HG03469 (cell line): ENCODE results near the gene SPACA9.

Experiments
- ATAC-seq: cut with Tn5 transposase; IDR thresholded peaks from one replicate; pipeline ENCODE4 v1.9.1; 2021; ENCODE audit warnings: mild to moderate bottlenecking, moderate library complexity, moderate number of reproducible peaks; ENCODE audit not compliant: unreplicated experiment

SPACA9 gene

DNA sequence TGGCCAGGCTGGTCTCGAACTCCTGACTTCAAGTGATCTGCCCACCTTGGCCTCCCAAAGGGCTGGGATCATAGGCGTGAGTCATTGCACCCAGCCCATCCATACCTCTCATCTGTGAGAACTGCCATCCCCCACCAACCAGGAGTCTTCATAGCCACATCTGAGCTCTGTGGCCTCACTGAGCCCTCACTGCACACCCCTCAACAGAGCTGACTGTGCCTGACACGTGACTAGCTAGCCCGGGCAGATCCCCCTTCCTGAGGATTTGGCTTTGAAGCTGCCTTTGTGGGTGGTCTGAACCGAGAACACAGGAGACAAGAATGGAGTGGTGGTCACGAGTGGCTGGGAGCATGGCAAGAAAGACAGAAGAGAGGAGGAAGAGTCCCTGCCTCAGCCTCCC, 16.2 kb upstream of the SPACA9 start:
- ATAC-seq, result no peak

DNA sequence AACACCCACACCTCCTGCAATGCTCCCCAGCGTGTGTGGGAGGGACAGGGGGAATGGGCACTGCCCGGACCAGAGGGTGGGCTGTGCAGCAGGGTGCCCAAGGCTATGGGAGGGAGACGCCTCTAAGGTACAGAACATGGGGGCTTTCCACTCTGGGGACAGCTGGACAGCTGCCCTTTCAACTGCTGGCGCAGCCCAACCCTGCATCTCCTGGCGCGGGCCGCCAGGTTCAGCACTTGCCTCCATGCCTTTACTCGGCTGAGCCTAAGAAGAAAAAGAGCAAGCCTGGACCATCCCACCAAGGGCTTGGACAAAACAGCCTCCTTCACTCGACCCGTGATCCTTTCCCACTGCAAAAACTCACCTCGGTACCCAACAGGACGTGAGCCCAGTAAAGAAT, 15.6 kb upstream of the SPACA9 start:
- ATAC-seq, result no peak

DNA sequence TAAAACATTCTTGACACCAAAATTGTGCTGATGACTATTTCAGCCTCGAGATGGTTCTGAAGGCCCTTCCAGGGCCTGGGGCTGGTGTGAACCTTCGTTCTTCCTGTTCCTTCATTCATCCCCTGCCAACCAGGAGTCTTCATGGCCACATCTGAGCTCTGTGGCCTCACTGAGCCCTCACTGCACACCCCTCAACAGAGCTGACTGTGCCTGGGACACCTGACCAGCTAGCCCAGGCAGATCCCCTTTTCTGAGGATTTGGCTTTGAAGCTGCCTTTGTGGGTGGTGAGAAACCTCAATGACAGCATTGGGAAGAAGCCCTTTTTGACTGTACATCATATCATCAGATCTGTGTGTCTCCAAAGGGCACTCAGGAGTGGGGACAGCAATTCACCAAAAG, 14.4 kb upstream of the SPACA9 start:
- no peak for ATAC-seq

DNA sequence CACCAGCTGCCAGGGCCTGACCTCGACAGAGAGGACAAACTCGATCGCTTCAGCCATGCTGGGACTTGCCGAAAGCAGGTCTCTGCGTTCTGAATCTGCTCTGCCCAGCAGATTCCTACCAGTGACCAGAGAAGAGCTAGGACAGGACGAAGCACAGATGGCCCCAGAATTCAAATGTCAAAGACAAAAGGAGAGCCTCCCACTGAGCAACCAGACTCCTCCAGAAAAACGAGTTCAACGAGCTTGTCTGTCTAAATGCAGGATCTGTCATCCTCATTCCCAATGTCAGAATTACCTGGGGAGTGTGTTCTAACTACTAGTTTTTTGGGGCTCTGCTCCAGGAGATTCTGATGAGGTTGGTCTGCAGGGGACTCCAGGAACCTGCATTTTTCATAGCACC, 14.0 kb upstream of the SPACA9 start:
- no peak for ATAC-seq

DNA sequence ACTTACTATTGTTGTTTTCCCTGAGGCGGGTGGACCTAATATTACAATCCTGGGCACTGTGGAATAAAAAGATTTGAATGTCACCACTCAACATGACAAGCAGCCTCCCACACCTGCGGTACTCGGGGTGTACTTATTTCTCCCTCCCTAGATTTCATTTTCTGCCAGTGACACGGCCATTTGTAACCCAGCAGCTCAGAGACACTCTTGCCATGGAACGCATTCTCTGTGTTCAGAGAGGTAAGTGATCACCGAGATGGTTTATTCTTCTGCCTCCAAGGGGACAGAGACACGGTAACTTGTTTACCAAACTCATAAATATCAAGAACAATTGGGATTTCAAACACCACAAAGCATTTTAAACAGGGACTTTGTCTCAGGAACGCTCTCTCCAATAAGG, 11.8 kb upstream of the SPACA9 start:
- ATAC-seq, result no peak

DNA sequence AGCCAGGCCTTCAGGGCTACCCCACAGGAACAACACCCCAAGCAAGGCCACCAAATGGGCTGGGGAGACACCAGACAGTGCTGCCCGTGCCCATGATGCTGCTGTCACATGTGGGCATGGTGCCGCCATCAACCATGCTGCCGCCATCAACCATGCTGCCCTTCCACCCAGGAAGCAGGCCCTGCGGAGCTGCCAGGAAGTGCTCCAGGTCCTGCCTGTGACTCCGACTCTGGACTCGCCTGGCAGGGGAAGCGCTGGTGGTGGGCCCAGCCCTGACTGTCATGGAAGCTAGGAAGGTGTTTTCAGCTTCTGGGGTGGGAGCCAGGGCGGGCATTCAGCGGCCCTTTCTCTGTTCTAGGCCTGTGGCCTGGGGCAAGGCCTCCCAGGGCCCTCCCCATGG, 9.4 kb upstream of the SPACA9 start:
- no peak for ATAC-seq

DNA sequence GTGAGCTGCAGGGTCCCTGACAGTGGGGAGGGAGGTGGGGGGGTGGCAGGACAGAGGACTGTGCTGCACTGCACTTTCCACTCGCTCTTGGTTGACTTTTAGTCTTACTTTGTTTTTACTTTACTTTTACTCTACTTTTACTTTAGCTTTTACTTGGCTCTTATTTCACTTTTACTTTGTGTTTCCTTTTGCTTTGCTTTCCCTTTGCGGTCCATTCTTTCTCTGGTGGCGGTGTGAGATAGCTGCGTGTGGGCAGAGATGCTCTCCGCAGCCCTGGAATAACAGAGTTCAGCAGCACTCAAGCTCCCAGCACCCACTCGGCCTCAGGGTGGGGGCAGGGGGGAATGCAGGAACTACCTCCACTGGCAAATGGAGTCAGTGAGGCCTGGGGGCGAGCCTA, 5.3 kb upstream of the SPACA9 start:
- no peak for ATAC-seq

DNA sequence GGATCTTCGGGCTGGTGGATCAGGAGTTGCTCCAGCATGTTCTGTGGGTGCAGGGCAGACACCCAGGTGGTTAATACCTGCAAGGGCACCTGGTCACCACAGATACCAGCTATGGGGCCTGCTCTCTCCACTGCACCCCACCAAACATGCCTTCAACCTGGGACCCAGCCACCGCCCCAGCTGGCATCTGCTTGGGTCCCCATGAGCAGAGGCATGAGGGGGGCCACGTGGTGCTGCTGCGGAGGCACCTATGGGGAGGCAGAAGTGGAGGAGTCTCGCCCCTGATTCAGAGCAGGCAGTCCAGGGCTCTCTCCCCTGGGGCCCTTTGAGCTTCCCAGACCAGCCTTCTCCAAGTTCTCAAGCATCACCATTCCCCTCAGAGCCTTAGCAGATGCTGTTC, 3.5 kb upstream of the SPACA9 start:
- ATAC-seq, result no peak

DNA sequence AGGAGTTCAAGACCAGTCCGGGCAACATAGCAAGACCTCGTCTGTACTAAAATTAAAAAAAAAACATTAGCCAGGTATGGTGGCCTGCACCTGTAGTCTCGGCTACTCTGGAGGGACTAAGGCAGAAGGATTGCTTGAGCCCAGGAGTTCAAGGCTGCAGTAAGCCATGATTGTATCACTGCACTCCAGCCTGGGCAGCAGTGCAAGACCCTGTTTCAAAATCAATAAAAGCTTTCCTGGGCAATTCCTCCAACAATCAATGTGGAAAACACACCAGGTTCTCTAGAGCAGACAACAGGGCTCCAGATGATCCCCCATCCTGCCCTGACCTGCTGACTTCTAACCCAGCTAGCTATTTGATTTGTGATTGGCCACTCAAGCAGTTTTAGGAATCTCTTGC, 1.8 kb upstream of the SPACA9 start:
- no peak for ATAC-seq

DNA sequence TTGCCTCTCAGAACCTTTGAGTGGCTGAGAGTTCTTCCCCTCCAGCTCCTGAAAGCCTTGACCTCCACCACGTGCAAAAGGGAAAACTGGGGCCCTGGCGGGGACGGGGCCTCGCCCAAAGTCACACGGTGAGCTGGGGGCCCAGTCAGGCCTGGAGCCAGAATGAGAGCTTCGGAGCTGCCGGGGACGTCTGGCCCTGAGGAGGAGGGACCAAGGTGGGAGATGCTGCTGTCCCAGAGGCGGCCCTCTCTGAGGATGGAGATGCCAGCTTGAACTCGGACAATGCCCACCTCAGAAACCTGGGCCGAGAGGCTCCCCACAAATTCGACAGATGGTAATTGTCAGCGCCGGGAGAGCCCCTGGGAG, 1.3 kb upstream of the SPACA9 start:
- ATAC-seq, result no peak

DNA sequence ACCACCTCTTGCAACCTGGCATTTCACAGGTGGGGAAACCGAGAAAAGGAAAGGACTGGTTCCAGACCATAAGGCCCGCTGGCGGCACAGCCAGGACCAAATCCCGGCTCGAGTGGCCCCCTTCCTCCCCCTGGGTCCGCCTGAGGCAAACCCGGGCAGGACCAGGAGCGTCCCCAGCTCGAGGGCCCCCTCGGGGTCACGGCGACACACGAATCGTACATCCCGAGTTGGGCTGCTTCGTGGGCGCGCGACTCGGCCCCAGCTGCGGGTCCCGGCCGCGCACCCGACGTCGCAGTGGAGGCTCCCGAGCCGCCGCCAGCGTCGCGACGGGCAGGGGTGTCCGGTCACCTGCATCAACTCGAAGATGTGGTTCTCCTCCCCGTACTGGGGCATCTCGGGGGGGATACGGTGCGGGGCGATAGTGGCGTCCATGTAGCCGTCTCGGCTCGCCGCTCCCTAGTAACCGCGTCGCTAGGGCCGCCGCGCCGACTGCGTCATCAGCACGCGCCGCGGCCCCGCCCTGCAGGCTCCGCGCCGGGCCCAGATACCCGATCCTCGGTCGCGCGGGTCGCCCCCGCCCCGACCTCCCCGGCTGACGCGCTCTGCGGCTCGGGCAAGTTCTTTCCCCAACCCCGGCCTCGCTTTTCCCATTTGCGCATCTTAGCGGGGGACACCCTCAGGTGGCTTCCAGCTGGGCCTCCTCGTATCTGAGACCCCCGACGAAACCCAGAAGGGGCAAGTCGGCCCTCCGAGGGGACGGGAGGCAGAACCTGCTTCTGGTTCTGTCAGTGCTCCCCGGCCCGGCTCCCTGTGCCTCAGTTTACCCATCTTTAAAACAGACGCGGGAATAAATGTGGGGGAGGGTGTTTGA, 639 bp upstream of the SPACA9 start, which contains the start of gene AK8:
TSS of gene AK8 (minus strand) at position 461 of the 871 bp plus-strand sequence. CDS start at position 432, 29 bp downstream.
- no peak for ATAC-seq

DNA sequence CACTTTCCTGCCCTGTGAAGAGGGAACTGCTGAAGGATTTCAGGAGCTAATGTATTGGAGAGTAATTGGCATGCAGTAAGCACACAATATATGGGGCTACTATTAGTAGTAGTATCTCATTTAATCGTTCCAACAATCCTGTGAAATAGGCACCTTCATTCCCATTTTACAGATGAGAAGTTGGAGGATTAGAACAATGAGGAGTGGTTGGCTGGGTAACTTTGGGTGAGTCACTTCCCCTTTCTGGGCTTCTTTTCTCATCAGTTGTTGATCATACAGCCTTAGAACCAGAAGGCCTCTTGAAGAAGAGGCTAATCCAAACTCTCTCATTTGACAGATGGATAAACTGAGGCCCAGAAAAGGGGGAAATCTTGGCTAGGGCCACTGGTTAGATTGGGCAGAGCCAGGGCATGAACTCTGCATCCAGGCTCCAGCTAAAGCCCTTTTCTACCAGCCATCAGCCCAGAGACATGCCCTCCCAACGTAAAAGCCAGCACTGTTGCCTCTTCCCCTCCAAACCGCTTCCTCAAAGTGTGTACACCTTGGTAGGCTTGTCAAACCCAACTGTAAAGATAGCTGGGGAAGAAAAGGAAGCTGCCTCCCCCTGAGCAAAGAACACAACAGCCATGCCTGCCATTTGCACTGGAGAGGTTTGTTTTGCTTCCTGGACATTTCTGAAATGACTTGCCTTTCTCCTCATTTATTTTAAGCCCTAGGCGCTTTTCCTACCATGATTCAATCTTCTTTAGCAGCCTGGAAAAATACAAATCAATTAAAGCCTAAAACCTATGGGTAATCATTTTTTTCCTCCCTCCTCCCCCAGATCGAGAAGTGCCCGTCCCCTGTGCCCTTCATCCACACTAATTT, 992 bp downstream of the SPACA9 start:
- no peak for ATAC-seq

DNA sequence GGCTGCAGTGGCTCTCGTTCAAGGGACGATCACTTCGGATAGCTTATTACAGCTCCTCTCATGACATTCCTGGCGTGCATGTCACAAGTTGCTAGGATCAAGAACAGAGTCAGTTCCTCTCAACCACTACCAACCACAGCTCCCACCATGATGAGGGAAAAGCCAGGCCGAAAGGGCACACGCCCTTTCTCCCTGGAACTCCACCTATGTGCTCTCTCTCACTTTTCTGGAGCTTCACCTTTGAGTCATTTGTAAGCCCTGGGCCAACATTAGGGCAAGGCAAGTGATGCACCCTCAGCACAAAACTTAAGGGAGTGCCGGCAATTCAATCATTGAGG, 1.6 kb downstream of the SPACA9 start:
- no peak for ATAC-seq

DNA sequence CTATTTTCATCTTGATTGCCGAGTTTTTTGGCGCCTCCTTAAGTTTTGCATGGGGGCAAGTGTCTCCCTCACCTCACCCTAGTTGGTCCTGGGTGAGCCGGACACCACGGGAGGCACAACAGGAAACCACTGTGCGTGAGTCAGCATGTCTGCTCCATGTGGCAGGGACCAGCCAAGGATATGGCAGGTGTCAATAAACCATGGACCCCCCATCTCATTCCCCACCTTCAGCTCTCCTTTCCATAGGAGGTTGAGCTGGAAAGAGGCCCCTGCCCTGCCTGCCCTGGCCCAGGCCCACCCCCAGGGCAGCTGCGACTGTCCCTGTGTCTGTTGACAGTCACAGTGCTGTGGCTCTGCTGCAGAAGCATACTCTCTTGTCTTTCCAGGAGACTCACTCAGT, 3.1 kb downstream of the SPACA9 start:
- no peak for ATAC-seq

DNA sequence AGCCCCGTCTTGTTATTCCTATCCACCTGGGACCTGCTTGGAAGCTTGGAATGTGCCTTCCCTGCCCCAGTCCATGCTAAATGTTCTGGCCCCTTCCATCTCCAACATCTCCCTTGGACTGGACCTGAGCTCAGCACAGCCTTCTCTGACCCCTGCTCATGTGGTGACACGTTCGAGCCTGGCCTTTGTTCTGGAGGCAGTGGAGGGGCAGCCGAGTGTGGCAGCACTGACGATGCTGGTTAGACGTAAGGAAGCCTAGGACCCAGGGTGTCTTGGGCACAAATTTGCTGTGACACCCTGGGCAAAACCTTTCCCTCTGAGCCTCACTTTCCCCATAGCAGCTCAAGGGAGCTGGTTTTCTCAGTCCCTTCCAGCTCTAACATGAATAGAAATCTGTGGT, 3.9 kb downstream of the SPACA9 start:
- ATAC-seq, result no peak

DNA sequence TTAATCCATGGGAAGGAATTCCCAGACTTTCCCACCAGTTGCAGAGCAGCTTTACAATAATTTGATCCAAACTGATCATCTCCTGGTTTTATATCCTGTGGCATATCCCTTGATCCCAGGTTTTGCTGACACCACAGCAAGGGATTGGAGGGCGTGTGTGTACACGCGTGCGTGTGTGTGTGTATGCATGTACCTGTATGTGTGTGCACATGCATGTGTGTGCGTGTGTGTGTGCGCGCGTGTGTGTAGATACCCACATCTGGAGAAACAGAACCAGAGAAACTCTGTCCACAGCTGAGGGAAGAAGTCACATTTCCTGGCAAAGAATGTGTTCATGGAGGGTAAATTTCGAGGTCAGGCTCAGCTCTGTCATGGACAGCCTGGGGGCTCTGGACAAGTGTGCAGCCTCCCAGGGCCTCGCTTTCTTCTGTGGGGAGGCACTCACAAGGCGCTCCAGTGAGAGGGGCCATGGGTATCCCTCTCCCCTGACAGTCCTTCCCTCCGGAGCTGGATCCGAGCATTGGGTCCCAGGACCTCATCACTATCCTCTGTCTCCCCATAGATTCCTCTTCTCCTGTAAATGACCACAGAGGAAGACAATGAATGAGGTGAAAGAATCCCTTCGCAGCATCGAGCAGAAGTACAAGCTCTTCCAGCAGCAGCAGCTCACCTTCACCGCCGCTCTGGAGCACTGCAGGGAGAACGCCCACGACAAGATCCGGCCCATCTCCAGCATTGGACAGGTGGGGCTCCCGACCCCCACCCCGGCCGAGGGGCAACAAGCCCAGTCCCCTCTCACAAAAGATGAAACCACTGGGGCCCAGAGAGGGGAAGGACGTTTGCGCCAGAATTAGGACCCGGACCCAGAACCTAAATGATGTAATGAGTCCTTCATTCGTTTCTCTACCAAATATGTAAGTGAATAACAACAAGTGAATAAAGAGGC, 4.9 kb downstream of the SPACA9 start:
- no peak for ATAC-seq

DNA sequence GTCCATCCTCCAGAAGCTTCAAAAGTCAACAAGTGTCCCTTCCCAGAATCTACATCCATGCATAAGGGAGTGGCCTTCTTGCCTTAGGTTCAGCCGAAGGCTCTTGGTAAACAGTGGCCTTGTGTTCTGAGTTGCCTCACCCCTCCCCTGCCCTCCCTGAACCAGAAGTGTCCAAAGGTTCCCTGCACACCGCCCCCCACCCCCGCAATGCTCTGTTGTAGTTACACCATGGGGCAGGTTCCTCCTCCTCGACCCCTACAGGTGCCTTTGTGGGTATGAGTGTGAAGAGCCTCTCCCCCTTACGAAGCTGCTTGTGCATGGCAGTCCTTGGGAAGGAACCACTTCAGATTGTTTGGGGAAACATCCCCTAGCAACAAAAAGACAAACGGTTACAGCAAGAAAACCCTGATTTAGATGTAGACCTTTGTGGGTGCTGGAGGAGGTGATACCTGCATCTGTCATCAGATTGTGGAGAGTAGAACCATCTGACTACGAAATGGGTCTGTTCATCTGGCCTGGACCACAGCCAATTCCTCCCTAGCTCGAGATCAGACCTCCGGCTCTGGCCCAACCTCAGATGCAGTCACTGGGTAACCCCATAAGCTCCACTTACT, 7.1 kb downstream of the SPACA9 start:
- no peak for ATAC-seq

DNA sequence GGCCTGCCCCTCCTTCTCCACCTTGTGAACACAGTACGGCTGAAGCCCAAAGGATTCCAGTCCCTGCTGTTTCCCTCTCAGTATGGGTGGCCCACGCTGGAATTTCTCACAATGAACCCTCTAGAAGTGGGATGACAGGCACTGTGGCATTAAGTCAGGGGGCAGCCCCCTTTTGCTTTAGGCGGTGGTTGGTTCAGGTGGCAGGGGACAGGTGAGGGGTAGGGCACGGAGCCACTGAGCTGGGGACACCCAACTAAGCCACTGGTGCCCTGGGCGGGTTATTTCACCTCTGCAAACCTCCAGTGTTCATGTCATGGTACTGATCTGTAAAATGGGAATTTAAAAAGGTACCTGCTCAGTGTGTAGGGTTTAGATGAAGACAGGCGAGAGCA, 7.6 kb downstream of the SPACA9 start:
- ATAC-seq, result no peak

DNA sequence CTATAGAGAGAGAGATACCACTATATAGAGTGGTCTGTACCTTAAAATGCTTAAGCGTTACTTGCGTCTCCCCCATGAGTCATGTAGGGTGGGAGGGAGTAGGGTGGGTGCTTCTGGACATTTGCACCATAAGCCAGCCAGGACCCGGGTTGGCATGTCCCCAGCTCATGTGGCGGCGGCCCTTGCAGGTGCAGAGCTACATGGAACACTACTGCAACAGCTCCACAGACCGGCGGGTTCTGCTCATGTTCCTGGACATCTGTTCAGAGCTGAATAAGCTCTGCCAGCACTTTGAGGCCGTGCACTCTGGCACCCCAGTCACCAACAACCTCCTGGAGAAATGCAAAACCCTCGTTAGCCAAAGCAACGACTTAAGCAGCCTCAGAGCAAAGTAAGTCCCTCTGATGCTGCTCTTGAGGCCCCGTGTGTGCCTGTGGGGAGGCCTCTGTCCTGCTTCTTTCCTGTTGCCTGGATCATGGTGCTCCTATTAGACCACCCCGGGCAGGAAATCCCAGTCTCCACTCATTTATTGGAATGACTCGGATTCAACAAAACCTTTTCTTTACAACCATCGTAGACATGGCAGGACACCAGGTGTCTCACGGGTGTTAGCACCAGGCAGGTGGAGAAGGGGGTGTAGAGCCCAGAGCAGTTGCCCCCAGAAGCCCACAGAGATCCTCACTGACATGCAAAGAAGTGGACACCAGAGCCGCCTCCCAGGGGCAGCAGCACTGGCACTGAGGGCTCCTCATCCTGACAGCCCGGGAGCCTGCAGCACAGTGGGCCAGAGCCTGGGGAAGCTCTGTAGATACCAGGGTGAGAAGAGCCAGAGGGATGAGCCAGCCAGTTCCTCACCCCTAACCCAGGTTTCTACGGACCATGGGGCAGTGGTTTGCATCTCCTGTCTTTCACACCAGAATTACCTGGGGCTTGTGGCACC, 8.8 kb downstream of the SPACA9 start:
- ATAC-seq, result no peak

DNA sequence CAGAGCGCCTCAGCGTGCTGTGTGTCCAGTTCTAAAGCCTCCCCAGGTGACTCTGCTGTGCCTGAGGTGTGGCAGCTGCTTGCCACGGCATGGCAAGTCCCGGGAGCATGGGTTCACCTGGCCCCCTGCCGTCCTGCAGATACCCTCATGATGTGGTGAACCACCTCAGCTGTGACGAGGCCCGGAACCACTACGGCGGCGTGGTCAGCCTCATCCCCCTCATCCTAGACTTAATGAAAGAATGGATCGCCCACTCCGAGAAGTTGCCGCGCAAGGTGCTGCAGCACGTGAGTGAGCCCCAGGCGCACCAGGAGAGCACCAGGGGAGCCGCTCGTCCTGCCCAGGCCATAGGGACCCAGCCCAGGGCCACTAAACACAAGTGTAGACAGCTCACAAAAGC, 9.5 kb downstream of the SPACA9 start:
- no peak for ATAC-seq
